ENCODE measurements around the gene AFAP1L2. TPM values are rescaled to one million over a fixed set of nuclear protein-coding genes. Genes with fewer than 3 reads are reported as not detected.

AFAP1L2 gene
- total RNA-seq, 1 experiment from 2014 or later, result 17.1 TPM

- no peak for DNase-seq (ENCODE audit: low read depth)
Measured at GRCh38 chr10:114391599-114391998, 12.7 kb downstream of the AFAP1L2 start.

- peak; percentile 46 for DNase-seq (ENCODE audit: low read depth)
Measured at GRCh38 chr10:114389426-114389825, 14.9 kb downstream of the AFAP1L2 start.

- peak; percentile 41 for DNase-seq (ENCODE audit: low read depth)
Measured at GRCh38 chr10:114388275-114388674, 16.0 kb downstream of the AFAP1L2 start.

GRCh38 chr10:114387784-114388183 is 16.5 kb downstream of the AFAP1L2 start:
- no peak for DNase-seq (ENCODE audit: low read depth)

- DNase-seq (ENCODE audit: low read depth), result no peak
Measured at GRCh38 chr10:114386452-114386851, 17.9 kb downstream of the AFAP1L2 start.

GRCh38 chr10:114385557-114385956 is 18.7 kb downstream of the AFAP1L2 start:
- DNase-seq (ENCODE audit: low read depth), result no peak

- no peak for DNase-seq (ENCODE audit: low read depth)
Measured at GRCh38 chr10:114384601-114385000, 19.7 kb downstream of the AFAP1L2 start.

GRCh38 chr10:114384181-114384580 is 20.1 kb downstream of the AFAP1L2 start:
- DNase-seq (ENCODE audit: low read depth), result no peak

- no peak for DNase-seq (ENCODE audit: low read depth)
Measured at GRCh38 chr10:114380797-114381196, 23.5 kb downstream of the AFAP1L2 start.

- no peak for DNase-seq (ENCODE audit: low read depth)
Measured at GRCh38 chr10:114380060-114380459, 24.2 kb downstream of the AFAP1L2 start.

- peak; percentile 17 for DNase-seq (ENCODE audit: low read depth)
Measured at GRCh38 chr10:114379631-114380041, 24.7 kb downstream of the AFAP1L2 start.

- no peak for DNase-seq (ENCODE audit: low read depth)
Measured at GRCh38 chr10:114376523-114376922, 27.8 kb downstream of the AFAP1L2 start.

GRCh38 chr10:114375047-114375446 is 29.3 kb downstream of the AFAP1L2 start:
- DNase-seq (ENCODE audit: low read depth), result peak; percentile 49

GRCh38 chr10:114374053-114374791 is 30.1 kb downstream of the AFAP1L2 start:
- DNase-seq (ENCODE audit: low read depth), result no peak

- DNase-seq (ENCODE audit: low read depth), result no peak
Measured at GRCh38 chr10:114373631-114374030, 30.7 kb downstream of the AFAP1L2 start.

GRCh38 chr10:114372995-114373394 is 31.3 kb downstream of the AFAP1L2 start:
- no peak for DNase-seq (ENCODE audit: low read depth)

- DNase-seq (ENCODE audit: low read depth), result no peak
Measured at GRCh38 chr10:114372179-114372578, 32.1 kb downstream of the AFAP1L2 start.

- no peak for DNase-seq (ENCODE audit: low read depth)
Measured at GRCh38 chr10:114370966-114371365, 33.3 kb downstream of the AFAP1L2 start.

GRCh38 chr10:114370199-114370598 is 34.1 kb downstream of the AFAP1L2 start:
- no peak for DNase-seq (ENCODE audit: low read depth)

GRCh38 chr10:114368057-114368391 is 36.3 kb downstream of the AFAP1L2 start:
- DNase-seq (ENCODE audit: low read depth), result no peak

- DNase-seq (ENCODE audit: low read depth), result peak; percentile 69
Measured at GRCh38 chr10:114367351-114368056, 36.8 kb downstream of the AFAP1L2 start.

- DNase-seq (ENCODE audit: low read depth), result no peak
Measured at GRCh38 chr10:114364726-114365125, 39.6 kb downstream of the AFAP1L2 start.

- DNase-seq (ENCODE audit: low read depth), result no peak
Measured at GRCh38 chr10:114363745-114364454, 40.4 kb downstream of the AFAP1L2 start.

Measured in Daoy (cell line).